Measurements from ENCODE around the gene CTSH. TPM values are rescaled to one million over a fixed set of nuclear protein-coding genes. Genes with fewer than 3 reads are reported as not detected.

Gene CTSH
- total RNA-seq, 1 experiment from 2014 or later, result 20.4 TPM

DNA sequence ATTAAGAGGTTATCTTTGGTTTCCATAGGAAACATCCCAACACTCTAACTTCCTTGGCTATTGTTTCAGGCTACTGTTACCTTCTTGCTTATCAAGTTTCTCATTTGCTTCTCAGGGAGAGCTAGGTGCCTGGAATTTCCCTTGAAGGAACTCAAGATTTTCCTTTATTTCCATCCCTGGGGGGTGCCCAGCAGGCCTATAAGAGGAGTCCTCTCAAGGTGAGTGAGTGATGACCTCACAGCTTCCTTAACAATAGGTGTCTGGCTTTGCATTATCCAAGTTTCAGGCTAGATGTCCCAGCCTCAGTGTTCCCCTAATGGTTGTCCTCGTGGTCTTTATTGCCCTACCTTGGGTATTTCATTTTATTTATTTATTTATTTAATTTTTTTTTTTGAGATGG, 12.1 kb upstream of the CTSH start (continued):
- TF ChIP-seq, protein P1, sequence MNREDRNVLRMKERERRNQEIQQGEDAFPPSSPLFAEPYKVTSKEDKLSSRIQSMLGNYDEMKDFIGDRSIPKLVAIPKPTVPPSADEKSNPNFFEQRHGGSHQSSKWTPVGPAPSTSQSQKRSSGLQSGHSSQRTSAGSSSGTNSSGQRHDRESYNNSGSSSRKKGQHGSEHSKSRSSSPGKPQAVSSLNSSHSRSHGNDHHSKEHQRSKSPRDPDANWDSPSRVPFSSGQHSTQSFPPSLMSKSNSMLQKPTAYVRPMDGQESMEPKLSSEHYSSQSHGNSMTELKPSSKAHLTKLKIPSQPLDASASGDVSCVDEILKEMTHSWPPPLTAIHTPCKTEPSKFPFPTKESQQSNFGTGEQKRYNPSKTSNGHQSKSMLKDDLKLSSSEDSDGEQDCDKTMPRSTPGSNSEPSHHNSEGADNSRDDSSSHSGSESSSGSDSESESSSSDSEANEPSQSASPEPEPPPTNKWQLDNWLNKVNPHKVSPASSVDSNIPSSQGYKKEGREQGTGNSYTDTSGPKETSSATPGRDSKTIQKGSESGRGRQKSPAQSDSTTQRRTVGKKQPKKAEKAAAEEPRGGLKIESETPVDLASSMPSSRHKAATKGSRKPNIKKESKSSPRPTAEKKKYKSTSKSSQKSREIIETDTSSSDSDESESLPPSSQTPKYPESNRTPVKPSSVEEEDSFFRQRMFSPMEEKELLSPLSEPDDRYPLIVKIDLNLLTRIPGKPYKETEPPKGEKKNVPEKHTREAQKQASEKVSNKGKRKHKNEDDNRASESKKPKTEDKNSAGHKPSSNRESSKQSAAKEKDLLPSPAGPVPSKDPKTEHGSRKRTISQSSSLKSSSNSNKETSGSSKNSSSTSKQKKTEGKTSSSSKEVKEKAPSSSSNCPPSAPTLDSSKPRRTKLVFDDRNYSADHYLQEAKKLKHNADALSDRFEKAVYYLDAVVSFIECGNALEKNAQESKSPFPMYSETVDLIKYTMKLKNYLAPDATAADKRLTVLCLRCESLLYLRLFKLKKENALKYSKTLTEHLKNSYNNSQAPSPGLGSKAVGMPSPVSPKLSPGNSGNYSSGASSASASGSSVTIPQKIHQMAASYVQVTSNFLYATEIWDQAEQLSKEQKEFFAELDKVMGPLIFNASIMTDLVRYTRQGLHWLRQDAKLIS (CRISPR knock-in tag; IDR thresholded peaks at IDR 0.05; ENCODE audit: borderline replicate concordance), result no peak
- TF ChIP-seq TCF7 (CRISPR knock-in tag; IDR thresholded peaks at IDR 0.05; ENCODE audit: low read depth) (no peak), RORB (CRISPR knock-in tag; IDR thresholded peaks at IDR 0.05) (no peak)
- TF ChIP-seq, protein P2, sequence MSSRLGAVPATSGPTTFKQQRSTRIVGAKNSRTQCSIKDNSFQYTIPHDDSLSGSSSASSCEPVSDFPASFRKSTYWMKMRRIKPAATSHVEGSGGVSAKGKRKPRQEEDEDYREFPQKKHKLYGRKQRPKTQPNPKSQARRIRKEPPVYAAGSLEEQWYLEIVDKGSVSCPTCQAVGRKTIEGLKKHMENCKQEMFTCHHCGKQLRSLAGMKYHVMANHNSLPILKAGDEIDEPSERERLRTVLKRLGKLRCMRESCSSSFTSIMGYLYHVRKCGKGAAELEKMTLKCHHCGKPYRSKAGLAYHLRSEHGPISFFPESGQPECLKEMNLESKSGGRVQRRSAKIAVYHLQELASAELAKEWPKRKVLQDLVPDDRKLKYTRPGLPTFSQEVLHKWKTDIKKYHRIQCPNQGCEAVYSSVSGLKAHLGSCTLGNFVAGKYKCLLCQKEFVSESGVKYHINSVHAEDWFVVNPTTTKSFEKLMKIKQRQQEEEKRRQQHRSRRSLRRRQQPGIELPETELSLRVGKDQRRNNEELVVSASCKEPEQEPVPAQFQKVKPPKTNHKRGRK (CRISPR knock-in tag; IDR thresholded peaks at IDR 0.05; ENCODE audit: borderline replicate concordance), result no peak

DNA sequence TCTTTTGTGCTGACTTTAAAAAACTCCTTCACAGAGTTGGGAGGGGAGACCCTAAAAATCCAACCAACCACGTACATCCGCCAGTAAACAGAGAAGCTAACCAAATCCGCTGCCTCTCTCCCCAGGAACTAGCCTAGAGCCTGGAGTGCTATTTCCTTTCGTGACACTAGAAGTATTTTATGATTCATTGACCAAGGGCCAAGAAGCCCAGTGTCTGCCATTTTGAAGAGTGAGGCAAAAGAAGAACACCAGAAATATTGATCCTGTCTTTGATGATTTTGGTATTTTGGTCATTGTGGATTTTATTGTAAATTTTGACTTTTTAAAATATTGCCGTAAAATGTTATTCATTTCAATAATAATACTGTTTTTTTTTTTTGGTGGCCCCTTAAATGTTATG, 10.5 kb upstream of the CTSH start:
- TF ChIP-seq, protein P3, sequence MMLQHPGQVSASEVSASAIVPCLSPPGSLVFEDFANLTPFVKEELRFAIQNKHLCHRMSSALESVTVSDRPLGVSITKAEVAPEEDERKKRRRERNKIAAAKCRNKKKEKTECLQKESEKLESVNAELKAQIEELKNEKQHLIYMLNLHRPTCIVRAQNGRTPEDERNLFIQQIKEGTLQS (CRISPR knock-in tag; conservative IDR thresholded peaks at IDR 0.05), result no peak
- no peak for TF ChIP-seq SOX15 (CRISPR knock-in tag; IDR thresholded peaks at IDR 0.05)
- no peak for TF ChIP-seq ZNF121 (CRISPR knock-in tag; IDR thresholded peaks at IDR 0.05)
- TF ChIP-seq, protein P4, sequence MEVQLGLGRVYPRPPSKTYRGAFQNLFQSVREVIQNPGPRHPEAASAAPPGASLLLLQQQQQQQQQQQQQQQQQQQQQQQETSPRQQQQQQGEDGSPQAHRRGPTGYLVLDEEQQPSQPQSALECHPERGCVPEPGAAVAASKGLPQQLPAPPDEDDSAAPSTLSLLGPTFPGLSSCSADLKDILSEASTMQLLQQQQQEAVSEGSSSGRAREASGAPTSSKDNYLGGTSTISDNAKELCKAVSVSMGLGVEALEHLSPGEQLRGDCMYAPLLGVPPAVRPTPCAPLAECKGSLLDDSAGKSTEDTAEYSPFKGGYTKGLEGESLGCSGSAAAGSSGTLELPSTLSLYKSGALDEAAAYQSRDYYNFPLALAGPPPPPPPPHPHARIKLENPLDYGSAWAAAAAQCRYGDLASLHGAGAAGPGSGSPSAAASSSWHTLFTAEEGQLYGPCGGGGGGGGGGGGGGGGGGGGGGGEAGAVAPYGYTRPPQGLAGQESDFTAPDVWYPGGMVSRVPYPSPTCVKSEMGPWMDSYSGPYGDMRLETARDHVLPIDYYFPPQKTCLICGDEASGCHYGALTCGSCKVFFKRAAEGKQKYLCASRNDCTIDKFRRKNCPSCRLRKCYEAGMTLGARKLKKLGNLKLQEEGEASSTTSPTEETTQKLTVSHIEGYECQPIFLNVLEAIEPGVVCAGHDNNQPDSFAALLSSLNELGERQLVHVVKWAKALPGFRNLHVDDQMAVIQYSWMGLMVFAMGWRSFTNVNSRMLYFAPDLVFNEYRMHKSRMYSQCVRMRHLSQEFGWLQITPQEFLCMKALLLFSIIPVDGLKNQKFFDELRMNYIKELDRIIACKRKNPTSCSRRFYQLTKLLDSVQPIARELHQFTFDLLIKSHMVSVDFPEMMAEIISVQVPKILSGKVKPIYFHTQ (CRISPR knock-in tag; IDR thresholded peaks at IDR 0.05), result no peak
- no peak for TF ChIP-seq GTF2I (CRISPR knock-in tag; conservative IDR thresholded peaks at IDR 0.05)
- TF ChIP-seq ZNF416 (CRISPR knock-in tag; IDR thresholded peaks at IDR 0.05), result no peak
- no peak for TF ChIP-seq CREM (CRISPR knock-in tag; IDR thresholded peaks at IDR 0.05)
- no peak for TF ChIP-seq MXD4 (CRISPR knock-in tag; IDR thresholded peaks at IDR 0.05; ENCODE audit: borderline replicate concordance)
- Mint-ChIP-seq H3K27me3 (ENCODE audit: low read depth) (no peaks in the 10 kb centered on the region), H3K27ac (no peak overlapping the region), H3K36me3 (no peaks in the 10 kb centered on the region), H3K4me3 (no peak overlapping the region), H3K9me3 (no peaks in the 10 kb centered on the region), H3K4me1 (peaks cover 20% of the 10 kb centered on the region)
- ChIA-PET POLR2A (no interaction called here), CTCF (interaction anchor here (1.0 to 2.3 kb wide), 2 partner anchors 11 to 24 kb away, joined by 3 to 12 read pairs; partner anchors contain the start of gene CTSH)
- DNase-seq (ENCODE audit: low spot score) (no peak), ATAC-seq (no peak)

DNA sequence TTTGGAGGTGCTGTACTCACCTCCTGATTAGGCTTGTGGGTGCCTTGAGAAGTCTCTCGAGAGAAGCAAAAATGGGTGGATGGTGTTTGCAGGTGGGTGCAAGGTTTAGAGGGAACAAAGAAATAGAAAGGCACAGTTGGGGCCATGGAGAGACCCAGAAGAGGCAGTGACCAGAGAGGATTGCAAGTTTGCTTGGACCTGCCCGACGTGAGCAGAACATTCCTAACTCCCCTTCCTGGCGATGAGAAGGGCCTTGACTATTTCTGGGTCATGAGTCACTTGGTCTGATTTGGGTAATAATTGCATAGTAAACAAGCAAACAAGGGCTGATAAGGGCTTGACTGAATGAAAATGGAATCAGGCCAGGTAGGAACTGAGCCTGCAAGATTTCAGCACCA, 7.0 kb upstream of the CTSH start:
- POLR2A ChIA-PET, result no interaction called here
- CTCF ChIA-PET, result no interaction called here
- Mint-ChIP-seq H3K27ac (no peak overlapping the region), H3K9me3 (no peaks in the 10 kb centered on the region), H3K4me1 (peaks cover 23% of the 10 kb centered on the region), H3K4me3 (no peak overlapping the region), H3K36me3 (no peaks in the 10 kb centered on the region), H3K27me3 (ENCODE audit: low read depth) (peaks cover 13% of the 10 kb centered on the region)
- DNase-seq (ENCODE audit: low spot score), result no peak
- no peak for ATAC-seq
- TF ChIP-seq ZBTB21 (CRISPR knock-in tag; IDR thresholded peaks at IDR 0.05; ENCODE audit: borderline replicate concordance), result no peak
- TF ChIP-seq, protein P5, sequence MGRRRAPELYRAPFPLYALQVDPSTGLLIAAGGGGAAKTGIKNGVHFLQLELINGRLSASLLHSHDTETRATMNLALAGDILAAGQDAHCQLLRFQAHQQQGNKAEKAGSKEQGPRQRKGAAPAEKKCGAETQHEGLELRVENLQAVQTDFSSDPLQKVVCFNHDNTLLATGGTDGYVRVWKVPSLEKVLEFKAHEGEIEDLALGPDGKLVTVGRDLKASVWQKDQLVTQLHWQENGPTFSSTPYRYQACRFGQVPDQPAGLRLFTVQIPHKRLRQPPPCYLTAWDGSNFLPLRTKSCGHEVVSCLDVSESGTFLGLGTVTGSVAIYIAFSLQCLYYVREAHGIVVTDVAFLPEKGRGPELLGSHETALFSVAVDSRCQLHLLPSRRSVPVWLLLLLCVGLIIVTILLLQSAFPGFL (CRISPR knock-in tag; IDR thresholded peaks at IDR 0.05; ENCODE audit: borderline replicate concordance), result no peak
- TF ChIP-seq, protein P6, sequence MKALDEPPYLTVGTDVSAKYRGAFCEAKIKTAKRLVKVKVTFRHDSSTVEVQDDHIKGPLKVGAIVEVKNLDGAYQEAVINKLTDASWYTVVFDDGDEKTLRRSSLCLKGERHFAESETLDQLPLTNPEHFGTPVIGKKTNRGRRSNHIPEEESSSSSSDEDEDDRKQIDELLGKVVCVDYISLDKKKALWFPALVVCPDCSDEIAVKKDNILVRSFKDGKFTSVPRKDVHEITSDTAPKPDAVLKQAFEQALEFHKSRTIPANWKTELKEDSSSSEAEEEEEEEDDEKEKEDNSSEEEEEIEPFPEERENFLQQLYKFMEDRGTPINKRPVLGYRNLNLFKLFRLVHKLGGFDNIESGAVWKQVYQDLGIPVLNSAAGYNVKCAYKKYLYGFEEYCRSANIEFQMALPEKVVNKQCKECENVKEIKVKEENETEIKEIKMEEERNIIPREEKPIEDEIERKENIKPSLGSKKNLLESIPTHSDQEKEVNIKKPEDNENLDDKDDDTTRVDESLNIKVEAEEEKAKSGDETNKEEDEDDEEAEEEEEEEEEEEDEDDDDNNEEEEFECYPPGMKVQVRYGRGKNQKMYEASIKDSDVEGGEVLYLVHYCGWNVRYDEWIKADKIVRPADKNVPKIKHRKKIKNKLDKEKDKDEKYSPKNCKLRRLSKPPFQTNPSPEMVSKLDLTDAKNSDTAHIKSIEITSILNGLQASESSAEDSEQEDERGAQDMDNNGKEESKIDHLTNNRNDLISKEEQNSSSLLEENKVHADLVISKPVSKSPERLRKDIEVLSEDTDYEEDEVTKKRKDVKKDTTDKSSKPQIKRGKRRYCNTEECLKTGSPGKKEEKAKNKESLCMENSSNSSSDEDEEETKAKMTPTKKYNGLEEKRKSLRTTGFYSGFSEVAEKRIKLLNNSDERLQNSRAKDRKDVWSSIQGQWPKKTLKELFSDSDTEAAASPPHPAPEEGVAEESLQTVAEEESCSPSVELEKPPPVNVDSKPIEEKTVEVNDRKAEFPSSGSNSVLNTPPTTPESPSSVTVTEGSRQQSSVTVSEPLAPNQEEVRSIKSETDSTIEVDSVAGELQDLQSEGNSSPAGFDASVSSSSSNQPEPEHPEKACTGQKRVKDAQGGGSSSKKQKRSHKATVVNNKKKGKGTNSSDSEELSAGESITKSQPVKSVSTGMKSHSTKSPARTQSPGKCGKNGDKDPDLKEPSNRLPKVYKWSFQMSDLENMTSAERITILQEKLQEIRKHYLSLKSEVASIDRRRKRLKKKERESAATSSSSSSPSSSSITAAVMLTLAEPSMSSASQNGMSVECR (CRISPR knock-in tag; IDR thresholded peaks at IDR 0.05; ENCODE audit: borderline replicate concordance), result no peak
- TF ChIP-seq, protein P7, sequence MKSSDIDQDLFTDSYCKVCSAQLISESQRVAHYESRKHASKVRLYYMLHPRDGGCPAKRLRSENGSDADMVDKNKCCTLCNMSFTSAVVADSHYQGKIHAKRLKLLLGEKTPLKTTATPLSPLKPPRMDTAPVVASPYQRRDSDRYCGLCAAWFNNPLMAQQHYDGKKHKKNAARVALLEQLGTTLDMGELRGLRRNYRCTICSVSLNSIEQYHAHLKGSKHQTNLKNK (CRISPR knock-in tag; IDR thresholded peaks at IDR 0.05), result no peak
- TF ChIP-seq, protein P2 (CRISPR knock-in tag; IDR thresholded peaks at IDR 0.05; ENCODE audit: borderline replicate concordance), result no peak
- no peak for TF ChIP-seq NFYB (CRISPR knock-in tag; conservative IDR thresholded peaks at IDR 0.05; ENCODE audit: low read depth)
